ENCODE measurements around the gene PLCB4.
"Not testable (repeated sequence)": the region's sequence is repeated elsewhere in the genome, so short reads cannot be mapped to it uniquely, and the experiment has no call there.

The PLCB4 gene

GRCh38 chr20:9038791-9039535 lies 29.9 kb upstream of the PLCB4 start:
- Histone ChIP-seq H3K79me2 (no peaks in the 10 kb centered on the region), H3K27me3 (ENCODE audit: control insufficient read depth, insufficient read depth, low read length) (no peaks in the 10 kb centered on the region), H3K9ac (no peak overlapping the region), H3K4me1 (no peaks in the 10 kb centered on the region), H3K27ac (no peak overlapping the region), H3K4me3 (ENCODE audit: low read depth, low read length) (no peak overlapping the region), H3K36me3 (ENCODE audit: control insufficient read depth, insufficient read depth, low read length) (peaks cover 2% of the 10 kb centered on the region), H2AFZ (no peak overlapping the region), H3K4me2 (ENCODE audit: low read length) (no peak overlapping the region), H3K9me3 (ENCODE audit: control insufficient read depth, low read length) (no peaks in the 10 kb centered on the region)
- no peak for TF ChIP-seq CTCF (IDR thresholded peaks at IDR 0.05)

GRCh38 chr20:9040863-9041524 lies 27.9 kb upstream of the PLCB4 start:
- TF ChIP-seq CTCF (IDR thresholded peaks at IDR 0.05), result no peak
- H3K79me2 ChIP-seq, result no peaks in the 10 kb centered on the region
- H2AFZ ChIP-seq, result no peak overlapping the region
- no peaks in the 10 kb centered on the region for H3K27me3 ChIP-seq (ENCODE audit: control insufficient read depth, insufficient read depth, low read length)
- peaks cover 2% of the 10 kb centered on the region for H3K36me3 ChIP-seq (ENCODE audit: control insufficient read depth, insufficient read depth, low read length)
- no peak overlapping the region for H3K4me3 ChIP-seq (ENCODE audit: low read depth, low read length)
- no peak overlapping the region for H3K27ac ChIP-seq
- no peak overlapping the region for H3K4me2 ChIP-seq (ENCODE audit: low read length)
- H3K9me3 ChIP-seq (ENCODE audit: control insufficient read depth, low read length), result no peaks in the 10 kb centered on the region
- H3K9ac ChIP-seq, result no peak overlapping the region
- H3K4me1 ChIP-seq, result no peaks in the 10 kb centered on the region

- Histone ChIP-seq H2AFZ (no peak overlapping the region), H3K27ac (no peak overlapping the region), H3K9ac (no peak overlapping the region), H3K9me3 (ENCODE audit: control insufficient read depth, low read length) (no peaks in the 10 kb centered on the region), H3K4me3 (ENCODE audit: low read depth, low read length) (no peak overlapping the region), H3K36me3 (ENCODE audit: control insufficient read depth, insufficient read depth, low read length) (peaks cover 2% of the 10 kb centered on the region), H3K79me2 (no peaks in the 10 kb centered on the region), H3K4me2 (ENCODE audit: low read length) (no peak overlapping the region), H3K4me1 (no peaks in the 10 kb centered on the region), H3K27me3 (ENCODE audit: control insufficient read depth, insufficient read depth, low read length) (no peaks in the 10 kb centered on the region)
- TF ChIP-seq CTCF (IDR thresholded peaks at IDR 0.05), result no peak
These were observed 25.5 kb upstream of the PLCB4 start for GRCh38 chr20:9043364-9043763.

GRCh38 chr20:9047928-9048327 lies 21.0 kb upstream of the PLCB4 start:
- H3K4me3 ChIP-seq (ENCODE audit: low read depth, low read length); H3K27ac ChIP-seq; H3K9ac ChIP-seq: not testable (repeated sequence)

GRCh38 chr20:9051508-9051907 lies 17.4 kb upstream of the PLCB4 start:
- no peak for TF ChIP-seq CTCF (IDR thresholded peaks at IDR 0.05)
- Histone ChIP-seq H3K9me3 (ENCODE audit: control insufficient read depth, low read length) (no peaks in the 10 kb centered on the region), H3K4me2 (ENCODE audit: low read length) (no peak overlapping the region), H3K4me1 (no peaks in the 10 kb centered on the region), H3K4me3 (ENCODE audit: low read depth, low read length) (no peak overlapping the region), H3K79me2 (no peaks in the 10 kb centered on the region), H3K27ac (no peak overlapping the region), H2AFZ (no peak overlapping the region), H3K36me3 (ENCODE audit: control insufficient read depth, insufficient read depth, low read length) (no peaks in the 10 kb centered on the region), H3K9ac (no peak overlapping the region), H3K27me3 (ENCODE audit: control insufficient read depth, insufficient read depth, low read length) (no peaks in the 10 kb centered on the region)

More at GRCh38 chr20:9047928-9048327, 21.0 kb upstream of the PLCB4 start:
- H3K36me3 ChIP-seq (ENCODE audit: control insufficient read depth, insufficient read depth, low read length); H3K79me2 ChIP-seq; H3K9me3 ChIP-seq (ENCODE audit: control insufficient read depth, low read length); H2AFZ ChIP-seq; H3K4me2 ChIP-seq (ENCODE audit: low read length); H3K27me3 ChIP-seq (ENCODE audit: control insufficient read depth, insufficient read depth, low read length); H3K4me1 ChIP-seq: not testable (repeated sequence)
